Uterus (tissue), 2 donors: ENCODE data around the gene TBC1D19.

Experiments used
- CTCF ChIP-seq, 4 experiments: fragments of 200-600 bp in 2 of 4; fragments of 450-650 bp in 2 of 4; sonication (generic) in 2 of 4; IDR thresholded peaks; one replicate each; pipeline ENCODE4 v1.5.1; 2016 to 2019; ENCODE audit warnings: antibody characterized with exemption in 4 of 4, mild to moderate bottlenecking in 2 of 4, moderate library complexity in 1 of 4
- POLR2A ChIP-seq, 2 donors: fragments of 450-650 bp; IDR thresholded peaks; one replicate each; pipeline ENCODE4 v1.6.1; 2016; ENCODE audit warnings: antibody characterized with exemption in 2 of 2, mild to moderate bottlenecking in 1 of 2, moderate library complexity in 1 of 2

GRCh38 chr4:26785810-26786209, 201.9 kb downstream of the TBC1D19 start:
- TF ChIP-seq CTCF (IDR thresholded peaks at IDR 0.05), result no peak
- no peak for TF ChIP-seq POLR2A (IDR thresholded peaks at IDR 0.05)
